Thyroid gland (tissue), 4 donors: Measurements from ENCODE around the gene SMG9.

Experiments used
- CTCF ChIP-seq, 6 experiments: fragments of 200-600 bp in 3 of 6; fragments of 450-650 bp in 3 of 6; sonication (generic) in 3 of 6; IDR thresholded peaks; one replicate each; pipeline ENCODE4 v1.5.1; 2016 to 2019; ENCODE audit warnings: antibody characterized with exemption in 6 of 6, mild to moderate bottlenecking in 2 of 6, inconsistent platforms in 1 of 6, moderate library complexity in 1 of 6
- POLR2A ChIP-seq, 2 donors: fragments of 450-650 bp; IDR thresholded peaks; one replicate each; pipeline ENCODE4 v1.6.1; 2017; ENCODE audit warnings: antibody characterized with exemption in 2 of 2, mild to moderate bottlenecking in 2 of 2, moderate library complexity in 1 of 2

- TF ChIP-seq CTCF (IDR thresholded peaks at IDR 0.05) (no peak), POLR2A (IDR thresholded peaks at IDR 0.05) (no peak)
Observed at GRCh38 chr19:43697295-43697694, 57.5 kb downstream of the SMG9 start.
